OCI-M1 (cell line): ENCODE measurements around the gene DCC.

Experiments used
- DNase-seq: peaks from one replicate; lab custom pipeline; 2025; lab: John Stamatoyannopoulos, UW

DCC gene

GRCh38 chr18:52339891-52340371 lies at the start of gene DCC:
DCC (plus strand) TSS chr18:52340197; CDS start chr18:52340788, 591 bp downstream.
- DNase-seq, result peak; percentile 49

- no peak for DNase-seq
These were observed 29.3 kb upstream of the DCC start for GRCh38 chr18:52310651-52311050.

GRCh38 chr18:52311331-52311730 lies 28.7 kb upstream of the DCC start:
- DNase-seq, result no peak

- no peak for DNase-seq
These were observed 27.7 kb upstream of the DCC start for GRCh38 chr18:52312346-52312745.

- DNase-seq, result no peak
These were observed 26.8 kb upstream of the DCC start for GRCh38 chr18:52313213-52313612.

GRCh38 chr18:52319424-52319983 lies 20.5 kb upstream of the DCC start:
- no peak for DNase-seq

GRCh38 chr18:52322307-52322706 lies 17.7 kb upstream of the DCC start:
- no peak for DNase-seq

GRCh38 chr18:52323802-52324201 lies 16.2 kb upstream of the DCC start:
- no peak for DNase-seq

GRCh38 chr18:52325997-52326396 lies 14.0 kb upstream of the DCC start:
- DNase-seq, result no peak

- DNase-seq, result peak; percentile 4
These were observed 6.1 kb upstream of the DCC start for GRCh38 chr18:52333860-52334259.

- DNase-seq, result no peak
These were observed 5.7 kb upstream of the DCC start for GRCh38 chr18:52334307-52334706.

- no peak for DNase-seq
These were observed 5.1 kb upstream of the DCC start for GRCh38 chr18:52334896-52335295.

- no peak for DNase-seq
These were observed 2.7 kb upstream of the DCC start for GRCh38 chr18:52337276-52337675.

- DNase-seq, result no peak
These were observed 557 bp downstream of the DCC start for GRCh38 chr18:52340406-52341102.

- no peak for DNase-seq
These were observed 1.1 kb downstream of the DCC start for GRCh38 chr18:52341103-52341432.

GRCh38 chr18:52341608-52342381 lies 1.8 kb downstream of the DCC start:
- no peak for DNase-seq

- no peak for DNase-seq
These were observed 2.5 kb downstream of the DCC start for GRCh38 chr18:52342456-52342855.

GRCh38 chr18:52343138-52343537 lies 3.1 kb downstream of the DCC start:
- DNase-seq, result no peak

GRCh38 chr18:52343731-52344340 lies 3.8 kb downstream of the DCC start:
- DNase-seq, result no peak

GRCh38 chr18:52344881-52345280 lies 4.9 kb downstream of the DCC start:
- no peak for DNase-seq

GRCh38 chr18:52345428-52345827 lies 5.4 kb downstream of the DCC start:
- DNase-seq, result no peak

GRCh38 chr18:52348209-52348608 lies 8.2 kb downstream of the DCC start:
- peak; percentile 55 for DNase-seq

GRCh38 chr18:52349498-52349897 lies 9.5 kb downstream of the DCC start:
- no peak for DNase-seq
